Fibroblast of skin of back (primary cell): ENCODE data around the gene PAK1.
"Not testable (repeated sequence)": the region's sequence is repeated elsewhere in the genome, so short reads cannot be mapped to it uniquely, and the experiment has no call there.

Experiments used
- DNase-seq: peaks from one replicate; pipeline ENCODE4 v3.0.0-alpha.2; 2013

Gene PAK1

GRCh38 chr11:77401486-77402217, 72.2 kb downstream of the PAK1 start:
- no peak for DNase-seq

DNA sequence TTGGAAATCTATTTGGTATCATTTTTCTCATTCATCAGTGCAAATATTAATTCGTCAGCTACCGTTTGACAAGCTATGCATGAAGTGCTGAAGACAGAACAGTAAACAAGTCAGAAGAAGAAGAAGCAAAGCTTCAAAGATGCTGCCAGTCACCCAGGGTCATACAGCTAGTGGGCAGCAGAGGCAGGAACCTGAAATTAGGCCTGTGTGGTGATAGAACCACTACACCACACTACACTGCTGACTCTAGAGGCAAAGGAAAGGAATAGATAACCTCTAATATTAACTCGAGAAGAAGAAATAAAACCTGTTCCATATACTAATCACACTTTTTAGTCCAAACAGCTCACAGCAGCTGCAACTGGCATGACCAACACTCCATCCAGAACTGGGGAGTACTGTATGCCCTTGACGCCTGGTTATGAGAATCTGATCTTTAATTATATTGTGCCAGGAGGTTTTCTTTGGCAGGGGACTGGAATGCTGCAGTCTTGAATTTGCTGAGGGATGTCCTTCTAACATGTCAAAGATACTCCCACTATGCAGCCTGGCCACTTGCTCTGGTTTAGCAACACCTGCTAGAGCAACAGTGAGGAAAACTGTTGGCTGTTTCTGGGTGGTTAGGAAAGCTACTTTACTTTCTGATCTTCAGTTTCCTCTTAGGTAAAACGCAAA, 73.0 kb downstream of the PAK1 start:
- no peak for DNase-seq

DNA sequence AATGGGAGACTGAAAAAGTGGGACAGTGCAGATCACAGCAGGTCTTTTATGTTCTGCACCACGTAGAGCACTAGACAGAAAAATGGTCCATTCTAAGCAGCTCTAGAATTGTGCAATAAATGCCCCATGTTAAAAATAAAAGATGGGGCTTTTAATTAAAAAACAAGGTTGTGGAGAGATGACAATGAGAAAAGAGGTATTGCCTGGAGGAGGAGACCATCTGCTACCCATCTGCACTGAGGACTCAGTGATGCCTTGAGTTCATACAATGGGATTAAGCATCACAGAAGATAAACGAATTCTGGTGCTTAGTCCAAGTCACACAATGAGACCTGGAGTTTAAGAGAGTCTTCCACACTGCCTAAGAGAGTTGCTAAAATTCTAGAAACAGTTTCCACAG, 73.6 kb downstream of the PAK1 start:
- DNase-seq = no peak

GRCh38 chr11:77397631-77398030, 76.3 kb downstream of the PAK1 start:
- no peak for DNase-seq

DNA sequence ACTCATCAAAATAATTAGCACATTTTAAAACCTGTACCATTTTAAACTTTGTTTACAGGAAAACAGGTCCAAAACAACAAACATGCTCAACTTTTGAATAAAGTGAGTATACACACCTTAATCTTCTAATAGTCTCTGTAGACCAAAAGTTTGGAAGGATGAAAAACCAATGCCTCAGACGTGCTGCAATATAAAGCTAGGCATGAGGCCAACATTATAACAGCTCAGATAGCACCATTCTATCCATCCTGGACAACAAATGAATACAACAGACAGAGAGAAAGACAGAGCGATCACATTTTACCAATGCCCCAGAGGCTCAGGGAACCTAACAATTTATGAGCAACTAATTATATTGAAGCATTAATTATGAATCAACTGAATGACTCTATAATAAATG, 77.0 kb downstream of the PAK1 start:
- DNase-seq = no peak

GRCh38 chr11:77396305-77396704, 77.6 kb downstream of the PAK1 start:
- no peak for DNase-seq

- DNase-seq = no peak
These were observed 78.3 kb downstream of the PAK1 start for GRCh38 chr11:77395460-77396173.

- no peak for DNase-seq
These were observed 81.1 kb downstream of the PAK1 start for GRCh38 chr11:77392842-77393241.

GRCh38 chr11:77387701-77388100, 86.2 kb downstream of the PAK1 start:
- DNase-seq = no peak

DNA sequence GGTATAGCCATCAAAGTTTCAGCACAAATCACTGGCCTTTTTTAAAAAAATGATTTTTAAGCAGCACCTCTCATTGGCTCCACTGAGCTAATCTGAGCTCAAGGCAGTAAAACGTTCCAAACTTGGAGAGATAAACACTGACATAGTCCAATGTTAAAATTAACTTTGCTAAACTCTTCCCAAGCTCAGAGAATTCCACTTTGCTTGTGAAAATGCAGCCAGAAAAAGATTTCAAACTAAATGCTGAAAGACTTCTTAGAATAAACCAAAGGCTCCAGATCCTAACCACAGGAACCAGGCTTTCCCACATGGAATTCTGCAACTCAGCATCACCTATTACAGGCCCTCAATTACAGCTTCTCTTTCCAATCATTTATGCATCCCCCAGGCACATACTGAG, 87.7 kb downstream of the PAK1 start:
- DNase-seq = no peak

DNA sequence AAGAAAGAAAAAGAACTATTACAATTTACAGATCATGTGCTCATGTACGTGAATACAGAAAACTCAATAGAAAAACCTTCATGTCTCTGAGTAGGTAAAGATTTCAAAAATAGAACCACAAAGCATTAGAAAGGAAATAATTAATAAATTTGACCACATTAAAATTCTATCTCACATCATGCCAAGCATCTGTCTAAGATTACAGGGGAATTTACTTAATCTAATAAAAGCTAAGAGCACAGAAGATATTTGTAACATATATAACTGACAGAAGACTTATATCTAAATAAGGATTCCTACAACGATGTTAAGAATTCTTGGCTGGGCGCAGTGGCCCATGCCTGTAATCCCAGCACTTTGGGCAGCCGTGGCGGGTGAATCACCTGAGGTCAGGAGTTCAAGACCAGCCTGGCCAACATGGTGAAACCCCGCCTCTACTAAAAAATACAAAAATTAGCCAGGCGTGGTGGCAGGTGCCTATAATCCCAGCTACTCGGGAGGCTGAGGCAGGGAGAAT, 88.6 kb downstream of the PAK1 start:
- not testable (repeated sequence) for DNase-seq

- DNase-seq = peak; percentile 55
These were observed 89.3 kb downstream of the PAK1 start for GRCh38 chr11:77384571-77384970.

DNA sequence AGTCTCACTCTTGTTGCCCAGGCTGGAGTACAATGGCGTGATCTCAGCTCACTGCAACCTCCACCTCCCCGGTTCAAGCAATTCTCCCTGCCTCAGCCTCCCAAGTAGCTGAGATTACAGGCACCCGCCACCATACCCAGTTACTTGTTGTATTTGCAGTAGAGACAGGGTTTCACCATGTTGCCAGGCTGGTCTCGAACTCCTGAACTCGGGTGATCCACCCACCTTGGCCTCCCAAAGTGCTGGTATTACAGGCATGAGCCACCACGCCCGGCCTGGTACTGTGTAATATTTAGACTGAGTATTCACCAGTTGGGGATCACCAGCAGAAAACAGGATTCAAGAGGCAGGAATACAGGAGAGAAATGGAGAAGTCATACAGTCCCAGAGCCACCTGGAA, 90.5 kb downstream of the PAK1 start:
- not testable (repeated sequence) for DNase-seq

GRCh38 chr11:77381729-77382665, 91.9 kb downstream of the PAK1 start:
- DNase-seq = peak; percentile 40

DNA sequence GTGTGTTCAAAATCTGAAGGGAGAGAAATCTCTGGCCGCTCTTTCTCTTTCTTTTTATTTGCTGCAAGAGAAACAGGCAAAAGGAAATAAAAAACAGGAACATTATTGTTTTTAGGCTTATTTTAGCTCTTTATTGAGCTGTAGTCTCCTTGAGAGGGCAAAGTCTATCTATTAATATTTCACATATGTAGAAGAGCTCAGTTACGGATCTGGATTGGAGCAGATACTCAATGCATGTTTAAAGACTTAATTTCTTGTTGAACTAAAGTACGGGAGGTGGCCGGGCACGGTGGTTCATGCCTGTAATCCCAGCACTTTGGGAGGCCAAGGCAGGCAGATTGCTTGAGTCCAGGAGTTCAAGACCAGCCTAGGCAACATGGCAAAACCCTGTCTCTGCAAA, 94.0 kb downstream of the PAK1 start:
- no peak for DNase-seq

- peak; percentile 38 for DNase-seq
These were observed 94.6 kb downstream of the PAK1 start for GRCh38 chr11:77379253-77379652.

GRCh38 chr11:77377734-77378133, 96.2 kb downstream of the PAK1 start:
- DNase-seq = no peak

DNA sequence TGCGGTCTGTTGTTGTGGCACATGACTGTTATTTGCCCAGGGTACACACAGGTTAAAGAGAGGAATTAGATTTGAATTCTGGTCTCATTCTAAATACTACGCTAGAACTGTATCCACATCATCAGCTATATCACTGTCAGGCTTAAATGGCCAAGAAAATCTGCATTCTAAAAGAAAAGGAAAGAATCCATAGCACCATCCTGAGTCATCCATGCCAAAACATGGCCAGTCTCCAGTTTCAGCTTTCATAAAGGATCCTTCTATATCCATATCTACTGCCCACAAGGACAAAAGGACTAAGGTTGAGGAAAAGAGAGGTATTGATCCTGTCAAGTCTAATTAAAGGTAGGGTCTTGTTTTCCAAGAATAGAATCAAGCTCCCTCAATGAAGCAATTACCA, 98.8 kb downstream of the PAK1 start:
- peak; percentile 65 for DNase-seq

GRCh38 chr11:77374611-77375031, 99.3 kb downstream of the PAK1 start:
- DNase-seq = no peak

GRCh38 chr11:77374108-77374507, 99.8 kb downstream of the PAK1 start:
- no peak for DNase-seq

- DNase-seq = no peak
These were observed 101.2 kb downstream of the PAK1 start for GRCh38 chr11:77372726-77373125.

DNA sequence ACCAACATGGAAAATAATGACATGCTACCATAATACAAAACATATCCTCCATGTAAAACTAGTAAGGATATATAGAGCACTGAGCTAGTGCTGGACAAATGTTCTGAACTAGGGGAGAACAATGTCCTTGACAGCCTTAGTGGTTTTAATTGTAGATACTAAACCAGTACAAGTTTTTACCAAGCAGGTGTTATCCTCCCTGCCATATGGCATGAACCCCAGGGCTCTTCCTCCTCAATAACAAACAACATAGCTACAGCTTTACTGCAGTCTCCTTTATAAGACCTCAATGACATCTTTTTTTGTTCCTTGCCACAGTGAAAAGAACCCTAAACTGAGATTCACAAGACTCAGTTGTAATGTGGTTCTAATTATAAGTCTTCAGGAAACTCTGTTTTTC, 102.2 kb downstream of the PAK1 start:
- DNase-seq = no peak
